Prostate gland (tissue), 2 donors: ENCODE data around the gene ABCG8. TPM values are rescaled to one million over a fixed set of nuclear protein-coding genes. Genes with fewer than 3 reads are reported as not detected.

Experiments used
- DNase-seq: peaks from one replicate; pipeline ENCODE4 v3.0.0-alpha.2; 2019; ENCODE audit warnings: low spot score
- H3K27ac ChIP-seq, 2 donors: fragments of 200-600 bp; sonication (generic); 2 replicates each; pipeline ENCODE4 v1.5.1; 2017 to 2019
- H3K27me3 ChIP-seq: fragments of 200-600 bp; sonication (generic); replicated peaks from 2 replicates; pipeline ENCODE4 v1.5.1; 2019; ENCODE audit not compliant: insufficient read depth
- H3K36me3 ChIP-seq, 2 donors: fragments of 200-600 bp; sonication (generic); 1 replicate in 1 of 2; 2 replicates in 1 of 2; pipeline versions ENCODE4 v1.5.1 to v1.8.1; 2017 to 2019
- H3K4me1 ChIP-seq: fragments of 200-600 bp; sonication (generic); replicated peaks from 2 replicates; pipeline ENCODE4 v1.5.1; 2019
- H3K4me3 ChIP-seq, 2 donors: fragments of 200-600 bp; sonication (generic); 2 replicates each; pipeline ENCODE4 v1.5.1; 2017 to 2019
- H3K9me3 ChIP-seq: fragments of 200-600 bp; sonication (generic); 2 replicates; pipeline ENCODE4 v1.5.1; 2017
- POLR2A ChIP-seq: fragments of 450-650 bp; IDR thresholded peaks from one replicate; pipeline ENCODE4 v1.6.1; 2016; ENCODE audit warnings: antibody characterized with exemption, mild to moderate bottlenecking
- POLR2AphosphoS5 ChIP-seq: sonication (generic); formaldehyde crosslinking; IDR thresholded peaks from one replicate; pipeline ENCODE4 v1.6.1; 2017; ENCODE audit warnings: antibody characterized with exemption
- WGBS: methylation state at CpG from one replicate; pipeline ENCODE4 v1.1.5; 2018; 5-methylcytosine and 5-hydroxymethylcytosine counted together
- intact Hi-C: fragments of 100-400 bp; cut with DNase I; formaldehyde crosslinking; loops from one replicate; pipeline ENCODE4 v1.14.2; 2022
- total RNA-seq, 2 donors: library from RNA; depleted of rRNA; stranded (reverse); fragments of >200 nt; gene quantifications; one replicate each; pipeline ENCODE4 v1.1.0, GENCODE V29; 2016
- TF ChIP-seq, protein P1 (sequence below), 4 experiments: fragments of 200-600 bp in 2 of 4; fragments of 450-650 bp in 2 of 4; sonication (generic) in 2 of 4; IDR thresholded peaks; 1 replicate in 3 of 4; 2 replicates in 1 of 4; pipeline ENCODE4 v1.5.1; 2016 to 2019; ENCODE audit warnings: antibody characterized with exemption in 4 of 4, mild to moderate bottlenecking in 2 of 4, moderate library complexity in 2 of 4

ABCG8 gene
- total RNA-seq, 2 donors from 2014 or later = 0.57 TPM; not detected in 1

DNA sequence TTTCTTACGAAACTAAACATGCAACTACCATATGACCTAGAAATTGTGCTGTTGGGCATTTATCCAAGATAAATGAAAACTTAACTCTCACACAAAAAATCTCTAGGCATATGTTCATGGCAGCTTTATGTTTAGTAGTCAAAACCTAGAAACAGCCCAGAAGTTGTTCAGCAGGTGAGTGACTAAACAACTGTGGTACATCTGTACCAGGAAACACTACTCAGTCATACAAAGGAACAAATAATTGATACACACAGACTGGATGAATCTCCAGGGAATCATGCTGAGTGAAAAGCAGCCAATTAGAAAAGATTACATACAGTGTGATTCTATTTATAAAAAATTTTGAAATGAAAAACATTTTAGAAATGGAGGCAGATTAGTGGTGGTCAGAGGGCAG is 35.7 kb upstream of the ABCG8 start:
- no peaks in the 10 kb centered on the region for H3K9me3 ChIP-seq
- WGBS = 81% methylated on average over 1 of the region's 1 CpG
- no peaks in the 10 kb centered on the region for H3K4me1 ChIP-seq
- no peak for DNase-seq
- H3K36me3 ChIP-seq = no peaks in the 10 kb centered on the region
- intact Hi-C loops = no loop called here
- no peak overlapping the region for H3K4me3 ChIP-seq
- TF ChIP-seq, protein P1, sequence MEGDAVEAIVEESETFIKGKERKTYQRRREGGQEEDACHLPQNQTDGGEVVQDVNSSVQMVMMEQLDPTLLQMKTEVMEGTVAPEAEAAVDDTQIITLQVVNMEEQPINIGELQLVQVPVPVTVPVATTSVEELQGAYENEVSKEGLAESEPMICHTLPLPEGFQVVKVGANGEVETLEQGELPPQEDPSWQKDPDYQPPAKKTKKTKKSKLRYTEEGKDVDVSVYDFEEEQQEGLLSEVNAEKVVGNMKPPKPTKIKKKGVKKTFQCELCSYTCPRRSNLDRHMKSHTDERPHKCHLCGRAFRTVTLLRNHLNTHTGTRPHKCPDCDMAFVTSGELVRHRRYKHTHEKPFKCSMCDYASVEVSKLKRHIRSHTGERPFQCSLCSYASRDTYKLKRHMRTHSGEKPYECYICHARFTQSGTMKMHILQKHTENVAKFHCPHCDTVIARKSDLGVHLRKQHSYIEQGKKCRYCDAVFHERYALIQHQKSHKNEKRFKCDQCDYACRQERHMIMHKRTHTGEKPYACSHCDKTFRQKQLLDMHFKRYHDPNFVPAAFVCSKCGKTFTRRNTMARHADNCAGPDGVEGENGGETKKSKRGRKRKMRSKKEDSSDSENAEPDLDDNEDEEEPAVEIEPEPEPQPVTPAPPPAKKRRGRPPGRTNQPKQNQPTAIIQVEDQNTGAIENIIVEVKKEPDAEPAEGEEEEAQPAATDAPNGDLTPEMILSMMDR (IDR thresholded peaks at IDR 0.05) = no peak
- TF ChIP-seq POLR2AphosphoS5 (no peak), POLR2A (no peak)
- no peaks in the 10 kb centered on the region for H3K27me3 ChIP-seq
- no peak overlapping the region for H3K27ac ChIP-seq

- Histone ChIP-seq H3K4me1 (no peaks in the 10 kb centered on the region), H3K27ac (no peak overlapping the region), H3K27me3 (no peaks in the 10 kb centered on the region), H3K9me3 (no peaks in the 10 kb centered on the region), H3K4me3 (no peak overlapping the region), H3K36me3 (no peaks in the 10 kb centered on the region)
- intact Hi-C loops = no loop called here
- 85% methylated on average over 2 of the region's 2 CpGs for WGBS
- TF ChIP-seq POLR2AphosphoS5 (no peak), POLR2A (no peak)
- TF ChIP-seq, protein P1 (IDR thresholded peaks at IDR 0.05) = no peak
- DNase-seq = no peak
Measured at GRCh38 chr2:43806719-43807031, 32.1 kb upstream of the ABCG8 start.

DNA sequence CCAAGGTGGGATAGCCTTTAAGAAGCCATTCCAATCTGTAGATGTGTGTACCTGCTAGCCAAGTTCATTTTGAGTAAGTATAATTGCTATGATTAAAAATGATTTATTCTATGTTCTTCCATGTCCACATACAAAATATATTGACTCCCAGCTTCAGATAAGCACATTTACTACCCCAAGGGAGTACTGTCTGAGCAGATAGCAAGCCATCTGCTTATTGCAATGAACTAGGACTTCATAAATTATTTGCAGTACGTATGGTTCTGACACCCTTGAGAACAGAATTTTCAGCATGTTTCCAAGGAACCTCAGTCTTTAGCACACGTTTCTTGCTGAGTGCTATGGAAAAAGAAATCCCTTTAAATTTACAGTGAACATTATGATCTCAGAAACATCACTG is 28.3 kb upstream of the ABCG8 start:
- TF ChIP-seq POLR2A = no peak
- TF ChIP-seq, protein P1 (IDR thresholded peaks at IDR 0.05) = no peak
- TF ChIP-seq POLR2AphosphoS5 = no peak
- no peaks in the 10 kb centered on the region for H3K27me3 ChIP-seq
- no peak overlapping the region for H3K4me3 ChIP-seq
- H3K36me3 ChIP-seq = no peaks in the 10 kb centered on the region
- no peak for DNase-seq
- H3K27ac ChIP-seq = no peak overlapping the region
- H3K9me3 ChIP-seq = no peaks in the 10 kb centered on the region
- intact Hi-C loops = no loop called here
- no peaks in the 10 kb centered on the region for H3K4me1 ChIP-seq
- 66% methylated on average over 2 of the region's 2 CpGs for WGBS

- Histone ChIP-seq H3K4me3 (no peak overlapping the region), H3K9me3 (no peaks in the 10 kb centered on the region), H3K27me3 (no peaks in the 10 kb centered on the region), H3K4me1 (no peaks in the 10 kb centered on the region), H3K27ac (no peak overlapping the region), H3K36me3 (no peaks in the 10 kb centered on the region)
- WGBS = 72% methylated on average over 1 of the region's 1 CpG
- TF ChIP-seq POLR2A = no peak
- no peak for TF ChIP-seq POLR2AphosphoS5
- TF ChIP-seq, protein P1 (IDR thresholded peaks at IDR 0.05) = no peak
- no peak for DNase-seq
- intact Hi-C loops = no loop called here
Measured at GRCh38 chr2:43810888-43811287, 27.9 kb upstream of the ABCG8 start.

- Histone ChIP-seq H3K4me3 (no peak overlapping the region), H3K27ac (no peak overlapping the region), H3K36me3 (no peaks in the 10 kb centered on the region), H3K9me3 (no peaks in the 10 kb centered on the region), H3K27me3 (no peaks in the 10 kb centered on the region), H3K4me1 (no peaks in the 10 kb centered on the region)
- intact Hi-C loops = no loop called here
- WGBS = 64% methylated on average over 2 of the region's 2 CpGs
- DNase-seq = no peak
- TF ChIP-seq, protein P1 (IDR thresholded peaks at IDR 0.05) = no peak
- no peak for TF ChIP-seq POLR2AphosphoS5
Measured at GRCh38 chr2:43812006-43812405, 26.8 kb upstream of the ABCG8 start.
